Spleen (tissue), 11 donors: ENCODE data around the gene RBM38. TPM values are rescaled to one million over a fixed set of nuclear protein-coding genes. Genes with fewer than 3 reads are reported as not detected.

Experiments used
- DNase-seq: peaks from one replicate; pipeline ENCODE4 v3.0.0-alpha.2; 2020
- H3K27ac ChIP-seq, 8 donors: fragments of 200-600 bp; sonication (generic) in 7 of 8; 1 replicate in 4 of 8; 2 replicates in 4 of 8; pipeline versions ENCODE4 v1.5.0 to v1.8.0; 2016 to 2021; ENCODE audit warnings: inconsistent platforms in 4 of 8, mild to moderate bottlenecking in 4 of 8, moderate library complexity in 1 of 8
- H3K27me3 ChIP-seq, 7 donors: fragments of 200-600 bp; sonication (generic) in 6 of 7; replicated peaks in 1 of 7; 1 replicate in 4 of 7; 2 replicates in 3 of 7; pipeline versions ENCODE4 v1.5.0 to v1.8.0; 2016 to 2021; ENCODE audit warnings: inconsistent platforms in 3 of 7, mild to moderate bottlenecking in 1 of 7
- H3K36me3 ChIP-seq, 6 donors: fragments of 200-600 bp; sonication (generic) in 5 of 6; 1 replicate in 4 of 6; 2 replicates in 2 of 6; pipeline versions ENCODE4 v1.5.0 to v1.8.0; 2016 to 2021; ENCODE audit warnings: inconsistent platforms in 2 of 6
- H3K4me1 ChIP-seq, 6 donors: fragments of 200-600 bp; sonication (generic) in 5 of 6; 1 replicate in 3 of 6; 2 replicates in 3 of 6; pipeline versions ENCODE4 v1.5.0 to v1.8.0; 2016 to 2021; ENCODE audit warnings: inconsistent platforms in 3 of 6
- H3K4me3 ChIP-seq, 8 donors: fragments of 200-600 bp; sonication (generic) in 7 of 8; 1 replicate in 4 of 8; 2 replicates in 4 of 8; pipeline versions ENCODE4 v1.5.0 to v1.8.0; 2016 to 2021; ENCODE audit warnings: inconsistent platforms in 4 of 8, mild to moderate bottlenecking in 4 of 8, moderate library complexity in 2 of 8
- H3K9me3 ChIP-seq, 8 donors: fragments of 200-600 bp; sonication (generic) in 7 of 8; 1 replicate in 4 of 8; 2 replicates in 4 of 8; pipeline versions ENCODE4 v1.5.0 to v1.8.0; 2016 to 2021; ENCODE audit warnings: inconsistent platforms in 4 of 8
- CTCF ChIP-seq, 11 experiments: fragments of 200-600 bp in 7 of 11; fragments of 450-650 bp in 4 of 11; sonication (generic) in 4 of 11; IDR thresholded peaks in 8 of 11; conservative IDR thresholded peaks in 3 of 11; 1 replicate in 7 of 11; 2 replicates in 4 of 11; pipeline versions ENCODE4 v1.4.0 to v1.8.0; 2016 to 2021; ENCODE audit warnings: antibody characterized with exemption in 11 of 11, inconsistent platforms in 4 of 11, mild to moderate bottlenecking in 1 of 11
- POLR2A ChIP-seq, 3 donors: fragments of 450-650 bp; IDR thresholded peaks; one replicate each; pipeline ENCODE4 v1.5.1; 2017; ENCODE audit warnings: antibody characterized with exemption in 3 of 3, mild to moderate bottlenecking in 1 of 3
- POLR2AphosphoS5 ChIP-seq, 3 donors: sonication (generic); formaldehyde crosslinking; IDR thresholded peaks; one replicate each; pipeline ENCODE4 v1.5.1; 2017; ENCODE audit warnings: antibody characterized with exemption in 3 of 3
- WGBS, 5 donors: extraction: QIAGEN DNeasy Blood & Tissue Kit in 3 of 5; methylation state at CpG; one replicate each; pipeline versions ENCODE4 v1.1.5 to v1.1.7; 2013 to 2018; 5-methylcytosine and 5-hydroxymethylcytosine counted together
- intact Hi-C: fragments of 100-400 bp; cut with DNase I; formaldehyde crosslinking; loops from one replicate; pipeline ENCODE4 v1.15.0; 2023; ENCODE audit warnings: low total_unique reads
- polyA plus RNA-seq, 3 donors: library from polyadenylated mRNA; stranded (reverse); fragments of 200-250 nt; gene quantifications; one replicate each; pipeline ENCODE4 v1.2.1, GENCODE V29; 2013
- total RNA-seq, 7 donors: library from RNA; depleted of rRNA in 3 of 7; stranded (reverse); fragments of >200 nt in 3 of 7; fragmentation: NEBNext Ultra II Directional in 4 of 7; extraction: Animal tissue kit (Norgen Biotek cat#: 25700) in 4 of 7; gene quantifications; one replicate each; pipeline versions ENCODE4 v1.1.0 to v1.2.1, GENCODE V29; 2016 to 2021
- donor health status: healthy with polysubstance abuse.
- donor health status: DM: no; HTN: no; CAD: no; lungs with moderate emphysema.
- donor health status: DM: no; HTN: no; CAD: no.
- donor health status: Bipolar disorder and iron deficiency.
- donor health status: healthy.
- donor health status: DM: no; HTN: no; CAD: no.
- donor health status: DM: yes; HTN: yes; CAD: no.

The RBM38 gene
- total and polyA plus RNA-seq, 10 donors, result 48.6 to 120 (median 65.8) TPM

- Histone ChIP-seq H3K4me3 (peak overlapping the region in 6 of 8 donors; percentile 7 to 53 (median 20)), H3K27me3 (no peaks in the 10 kb centered on the region), H3K36me3 (peaks cover 0 to 95% (median 58%) of the 10 kb centered on the region in 6 donors), H3K4me1 (peaks cover 85 to 100% (median 100%) of the 10 kb centered on the region in 6 donors), H3K27ac (peak overlapping the region; percentile 60 to 98 (median 88)), H3K9me3 (no peaks in the 10 kb centered on the region)
- intact Hi-C loops, result no loop called here
- TF ChIP-seq CTCF (IDR thresholded peaks at IDR 0.05 in 8 of 11, conservative IDR thresholded peaks at IDR 0.05 in 3 of 11), result peak in 1 of 11 experiments; percentile 2
- TF ChIP-seq POLR2AphosphoS5 (IDR thresholded peaks at IDR 0.05), result no peak
- TF ChIP-seq POLR2A (IDR thresholded peaks at IDR 0.05), result no peak
- DNase-seq, result peak; percentile 82
- WGBS, 5 donors, result 42 to 70% (median 48%) methylated on average over 8 to 13 of the region's 13 CpGs
Measured at GRCh38 chr20:57398901-57399535, 7.8 kb downstream of the RBM38 start.

- Histone ChIP-seq H3K27ac (peak overlapping the region; percentile 60 to 98 (median 88)), H3K27me3 (no peaks in the 10 kb centered on the region), H3K4me1 (peaks cover 79 to 100% (median 100%) of the 10 kb centered on the region in 6 donors), H3K36me3 (peaks cover 3 to 95% (median 58%) of the 10 kb centered on the region in 6 donors), H3K4me3 (peak overlapping the region in 4 of 8 donors; percentile 7 to 53 (median 14)), H3K9me3 (no peaks in the 10 kb centered on the region)
- TF ChIP-seq POLR2AphosphoS5 (IDR thresholded peaks at IDR 0.05) (peak; percentile 45 to 75 (median 73)), POLR2A (IDR thresholded peaks at IDR 0.05) (no peak), CTCF (IDR thresholded peaks at IDR 0.05 in 8 of 11, conservative IDR thresholded peaks at IDR 0.05 in 3 of 11) (no peak)
- WGBS, 5 donors, result 33 to 48% (median 34%) methylated on average over 19 to 21 of the region's 21 CpGs
- DNase-seq, result peak; percentile 87
- intact Hi-C loops, result no loop called here
Measured at GRCh38 chr20:57399587-57400155, 8.5 kb downstream of the RBM38 start.

GRCh38 chr20:57400231-57400701 is 9.1 kb downstream of the RBM38 start:
- 39 to 62% (median 45%) methylated on average over 5 to 11 of the region's 11 CpGs for WGBS, 5 donors
- intact Hi-C loops, result no loop called here
- Histone ChIP-seq H3K27me3 (no peaks in the 10 kb centered on the region), H3K4me1 (peaks cover 73 to 100% (median 97%) of the 10 kb centered on the region in 6 donors), H3K27ac (peak overlapping the region; percentile 60 to 98 (median 88)), H3K36me3 (peaks cover 3 to 95% (median 59%) of the 10 kb centered on the region in 6 donors), H3K9me3 (no peaks in the 10 kb centered on the region), H3K4me3 (peak overlapping the region in 4 of 8 donors; percentile 2 to 53 (median 12))
- TF ChIP-seq POLR2A (IDR thresholded peaks at IDR 0.05) (no peak), CTCF (IDR thresholded peaks at IDR 0.05 in 8 of 11, conservative IDR thresholded peaks at IDR 0.05 in 3 of 11) (peak in 8 of 11 experiments; percentile 6 to 50 (median 36))
- peak; percentile 85 for DNase-seq
